LNCaP clone FGC (cell line): Measurements from ENCODE around the gene NTN1.

Source experiments
- DNase-seq: peaks from one replicate; pipeline ENCODE4 v3.0.0-alpha.2; 2011; ENCODE audit warnings: low read depth
- H3K4me3 ChIP-seq: 2 replicates; pipeline ENCODE4 v1.5.1; 2011; ENCODE audit warnings: mild to moderate bottlenecking, low read depth, low read length, control low read depth
- TF ChIP-seq, protein P1 (sequence below): IDR thresholded peaks from 2 replicates; pipeline ENCODE4 v1.5.1; 2012; ENCODE audit warnings: mild to moderate bottlenecking; ENCODE audit not compliant: control insufficient read depth, insufficient read depth; ENCODE audit errors: extremely low read depth

The NTN1 gene

DNA sequence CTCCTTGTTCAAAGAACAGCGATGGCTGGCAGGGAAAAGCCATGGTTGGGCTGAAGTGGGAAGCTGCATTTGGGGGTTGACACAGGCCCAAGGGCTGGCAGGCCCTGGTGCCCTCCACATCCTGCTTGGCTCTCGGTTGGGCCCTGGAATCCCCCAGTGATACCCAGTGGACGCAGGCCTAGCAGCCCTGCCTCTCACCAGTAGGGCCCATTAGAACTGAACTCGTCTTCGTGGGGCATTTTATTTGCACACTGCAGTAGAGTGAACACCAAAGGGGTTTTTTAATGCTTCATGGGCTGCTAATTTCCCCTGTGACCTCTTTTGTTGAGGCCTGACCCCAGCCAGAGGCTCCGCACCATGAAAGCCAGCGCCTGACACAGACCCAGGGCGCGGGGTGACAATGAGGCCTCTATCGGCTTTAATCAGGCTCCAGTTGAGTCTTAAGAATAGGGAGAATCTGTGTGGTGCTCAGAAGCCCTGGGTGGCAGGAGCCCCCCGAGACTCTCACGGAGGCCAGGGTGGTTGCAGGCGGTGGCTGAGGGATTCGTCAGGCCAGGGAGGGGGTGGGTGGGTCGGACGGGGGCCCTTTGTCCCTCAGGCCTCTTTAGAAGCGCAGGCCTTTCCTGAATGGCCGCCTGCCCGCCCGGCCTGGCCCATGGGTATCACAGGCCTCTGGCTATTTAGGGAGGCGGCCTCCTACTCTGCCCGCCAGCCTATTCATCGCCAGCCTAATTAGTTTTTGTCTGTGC, 199.3 kb downstream of the NTN1 start:
- no peak for DNase-seq
- TF ChIP-seq, protein P1, sequence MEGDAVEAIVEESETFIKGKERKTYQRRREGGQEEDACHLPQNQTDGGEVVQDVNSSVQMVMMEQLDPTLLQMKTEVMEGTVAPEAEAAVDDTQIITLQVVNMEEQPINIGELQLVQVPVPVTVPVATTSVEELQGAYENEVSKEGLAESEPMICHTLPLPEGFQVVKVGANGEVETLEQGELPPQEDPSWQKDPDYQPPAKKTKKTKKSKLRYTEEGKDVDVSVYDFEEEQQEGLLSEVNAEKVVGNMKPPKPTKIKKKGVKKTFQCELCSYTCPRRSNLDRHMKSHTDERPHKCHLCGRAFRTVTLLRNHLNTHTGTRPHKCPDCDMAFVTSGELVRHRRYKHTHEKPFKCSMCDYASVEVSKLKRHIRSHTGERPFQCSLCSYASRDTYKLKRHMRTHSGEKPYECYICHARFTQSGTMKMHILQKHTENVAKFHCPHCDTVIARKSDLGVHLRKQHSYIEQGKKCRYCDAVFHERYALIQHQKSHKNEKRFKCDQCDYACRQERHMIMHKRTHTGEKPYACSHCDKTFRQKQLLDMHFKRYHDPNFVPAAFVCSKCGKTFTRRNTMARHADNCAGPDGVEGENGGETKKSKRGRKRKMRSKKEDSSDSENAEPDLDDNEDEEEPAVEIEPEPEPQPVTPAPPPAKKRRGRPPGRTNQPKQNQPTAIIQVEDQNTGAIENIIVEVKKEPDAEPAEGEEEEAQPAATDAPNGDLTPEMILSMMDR = no peak
- H3K4me3 ChIP-seq = no peak overlapping the region

DNA sequence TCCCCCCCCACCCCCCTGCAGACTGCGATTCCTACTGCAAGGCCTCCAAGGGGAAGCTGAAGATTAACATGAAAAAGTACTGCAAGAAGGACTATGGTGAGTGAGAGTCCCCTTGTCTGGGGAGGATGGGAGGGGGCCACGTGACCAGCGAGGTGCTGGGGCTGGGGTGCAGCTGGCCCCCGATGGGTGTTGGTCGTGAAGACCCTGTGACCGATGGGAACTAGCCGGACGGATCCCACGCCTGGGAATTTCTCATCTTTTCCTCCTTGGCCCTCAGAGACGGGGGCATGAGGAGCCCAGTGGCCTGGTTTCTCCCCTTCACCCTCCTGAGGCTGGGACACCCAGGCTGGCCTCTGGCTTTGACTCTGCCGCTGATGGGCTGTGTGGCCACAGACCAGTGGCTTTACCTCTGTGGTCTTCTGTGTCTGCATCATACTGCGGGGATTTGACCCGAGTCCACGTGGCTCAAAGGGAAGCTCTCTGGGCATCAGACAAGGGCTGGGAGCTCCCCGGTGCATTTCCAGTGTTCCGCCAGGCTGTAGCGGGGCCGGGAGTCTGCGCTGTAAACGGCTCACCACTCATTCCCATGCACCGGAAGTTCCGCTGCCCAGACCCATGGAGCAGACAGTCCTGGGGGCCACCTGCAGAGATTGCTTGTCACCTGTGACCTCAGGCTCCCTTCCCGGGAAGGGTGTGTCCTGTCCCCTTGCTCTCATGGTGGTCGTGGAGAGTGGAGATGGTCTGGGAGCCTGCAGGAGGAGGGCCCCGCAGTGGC, 200.0 kb downstream of the NTN1 start:
- TF ChIP-seq, protein P1 = no peak
- H3K4me3 ChIP-seq = no peak overlapping the region
- DNase-seq = no peak

DNA sequence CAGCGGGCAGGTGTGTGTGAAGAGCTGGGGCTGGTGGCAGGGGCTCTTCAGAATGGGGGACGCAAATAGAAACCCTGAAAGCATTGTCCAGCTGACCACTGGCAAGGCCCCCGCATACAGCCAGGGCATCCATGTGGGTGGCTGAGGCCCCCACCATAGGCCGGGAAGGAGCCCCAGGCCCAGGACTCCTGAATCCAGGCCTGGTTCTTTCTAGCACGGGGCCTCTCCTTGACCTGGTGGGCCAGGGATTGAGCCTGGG, 200.5 kb downstream of the NTN1 start:
- DNase-seq = no peak
- TF ChIP-seq, protein P1 = no peak
- H3K4me3 ChIP-seq = no peak overlapping the region

DNA sequence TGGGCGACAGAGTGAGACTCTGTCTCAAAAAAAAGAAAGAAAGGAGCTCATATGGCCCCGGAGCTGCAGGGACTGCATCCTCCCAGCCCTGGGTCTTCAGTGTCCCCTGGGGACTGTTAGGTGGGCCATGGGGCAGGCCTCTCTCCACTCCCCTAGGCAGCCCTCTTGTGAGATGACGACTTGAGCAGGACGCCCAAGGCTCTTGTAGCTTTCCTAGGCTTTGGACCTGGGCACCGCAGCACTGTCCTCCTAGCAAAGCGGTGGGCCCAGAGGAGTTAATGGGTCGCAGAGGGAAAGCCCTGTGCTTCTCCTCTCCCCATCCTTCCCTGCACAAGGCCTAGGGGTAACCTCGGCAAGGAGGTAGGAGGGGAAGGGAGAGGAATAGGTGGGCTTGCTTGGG, 202.2 kb downstream of the NTN1 start:
- no peak for DNase-seq
- H3K4me3 ChIP-seq = no peak overlapping the region
- TF ChIP-seq, protein P1 = no peak

DNA sequence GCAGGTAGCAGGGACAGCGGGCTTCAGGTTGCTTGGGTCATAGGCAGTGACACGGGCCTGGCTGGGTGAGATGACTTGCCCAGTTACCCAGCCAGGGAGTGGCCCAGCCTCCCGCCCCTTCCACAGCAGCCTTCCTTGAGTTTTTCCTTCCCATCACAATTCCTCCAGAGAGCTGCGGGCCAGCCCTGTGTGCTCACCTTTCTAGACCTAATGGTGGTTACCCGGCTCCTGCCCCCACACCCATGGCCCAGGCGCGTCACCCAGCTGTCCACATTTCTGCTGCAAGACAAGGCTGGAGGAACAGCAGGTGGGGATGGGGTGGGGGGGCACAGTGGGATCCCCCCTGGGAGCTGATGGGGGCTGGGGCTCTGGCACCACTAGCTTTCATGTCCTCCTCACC, 203.2 kb downstream of the NTN1 start:
- H3K4me3 ChIP-seq = no peak overlapping the region
- DNase-seq = no peak
- TF ChIP-seq, protein P1 = no peak

DNA sequence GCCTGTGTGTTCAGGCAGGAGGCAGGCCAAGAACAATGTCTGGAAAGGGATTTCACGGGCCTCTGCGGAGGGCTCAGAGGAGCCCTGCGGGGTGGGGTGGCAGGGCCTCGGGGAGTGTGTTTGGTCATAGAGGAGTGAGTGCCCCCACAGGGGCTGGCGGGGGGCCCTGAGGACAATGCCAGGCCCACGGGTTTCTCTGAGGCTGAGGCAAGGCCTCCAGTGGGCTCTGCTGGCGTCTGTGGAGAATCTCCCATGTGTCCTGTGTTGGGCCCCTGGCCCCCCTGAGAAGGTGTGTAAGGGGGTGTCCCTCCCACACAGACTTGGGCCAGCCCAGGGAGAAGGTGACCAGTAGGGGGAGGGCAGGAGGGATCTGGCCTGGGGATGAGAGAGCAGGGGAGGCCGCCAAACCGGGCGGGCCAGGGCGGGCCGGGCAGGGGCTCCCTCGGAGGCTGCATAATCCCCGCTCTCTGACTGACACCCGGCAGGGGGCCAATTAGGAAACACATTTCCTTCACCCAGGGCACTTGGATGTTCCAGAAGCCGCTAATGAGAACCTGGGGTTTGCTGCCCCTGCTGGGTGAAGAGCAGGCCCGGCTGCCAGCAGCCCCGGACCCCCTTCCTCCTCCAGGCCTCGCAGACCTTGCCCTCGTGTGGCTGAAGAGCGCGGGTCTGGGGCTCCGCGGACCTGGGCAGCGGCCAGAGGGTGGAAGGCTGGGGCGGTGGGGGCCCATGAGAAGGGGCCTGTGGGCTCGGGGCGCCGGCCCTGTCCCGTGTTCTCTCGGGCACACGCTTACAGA, 204.2 kb downstream of the NTN1 start:
- no peak for DNase-seq
- TF ChIP-seq, protein P1 = no peak
- H3K4me3 ChIP-seq = no peak overlapping the region
